DMS79 treated with DMSO at 0.1 percent for 48 hours (cell line): ENCODE results near the gene KIF14.
A peak's percentile ranks its signal among the peaks of the same experiment; 100 is the strongest.
"Not testable (repeated sequence)": the region's sequence is repeated elsewhere in the genome, so short reads cannot be mapped to it uniquely, and the experiment has no call there.

ENCODE experiments used
- DNase-seq: peaks from one replicate; lab custom pipeline; 2025; lab: John Stamatoyannopoulos, UW

Gene KIF14

GRCh38 chr1:200634261-200635122, 13.9 kb upstream of the KIF14 start:
- DNase-seq, result no peak

- DNase-seq, result no peak
Measured at GRCh38 chr1:200631375-200631774, 10.8 kb upstream of the KIF14 start.

- DNase-seq, result not testable (repeated sequence)
Measured at GRCh38 chr1:200630515-200630899, 10.0 kb upstream of the KIF14 start.

GRCh38 chr1:200629876-200630514, 9.4 kb upstream of the KIF14 start:
- no peak for DNase-seq

GRCh38 chr1:200628223-200628881, 7.8 kb upstream of the KIF14 start:
- no peak for DNase-seq

GRCh38 chr1:200627575-200628222, 7.1 kb upstream of the KIF14 start:
- DNase-seq, result no peak

- DNase-seq, result no peak
Measured at GRCh38 chr1:200626853-200627534, 6.4 kb upstream of the KIF14 start.

- DNase-seq, result no peak
Measured at GRCh38 chr1:200625381-200625824, 4.9 kb upstream of the KIF14 start.

- DNase-seq, result no peak
Measured at GRCh38 chr1:200624679-200625335, 4.3 kb upstream of the KIF14 start.

GRCh38 chr1:200619894-200620272, 668 bp downstream of the KIF14 start:
- DNase-seq, result no peak

GRCh38 chr1:200610846-200611245, 9.7 kb downstream of the KIF14 start:
- DNase-seq, result no peak

GRCh38 chr1:200602632-200603031, 17.9 kb downstream of the KIF14 start:
- no peak for DNase-seq

- no peak for DNase-seq
Measured at GRCh38 chr1:200590001-200590400, 30.6 kb downstream of the KIF14 start.

- DNase-seq, result no peak
Measured at GRCh38 chr1:200588698-200589097, 31.9 kb downstream of the KIF14 start.

- DNase-seq, result no peak
Measured at GRCh38 chr1:200564319-200564718, 56.2 kb downstream of the KIF14 start.

- DNase-seq, result no peak
Measured at GRCh38 chr1:200561856-200562214, 58.7 kb downstream of the KIF14 start.

- peak; percentile 18 for DNase-seq
Measured at GRCh38 chr1:200558866-200559459, 61.6 kb downstream of the KIF14 start.

GRCh38 chr1:200556002-200556401, 64.5 kb downstream of the KIF14 start:
- peak; percentile 7 for DNase-seq

GRCh38 chr1:200552737-200553136, 67.8 kb downstream of the KIF14 start:
- DNase-seq, result not testable (repeated sequence)

- no peak for DNase-seq
Measured at GRCh38 chr1:200550367-200550766, 70.2 kb downstream of the KIF14 start.

GRCh38 chr1:200547386-200547785, 73.2 kb downstream of the KIF14 start:
- DNase-seq, result no peak
